HG02885 (cell line): ENCODE data around the gene REL.
A peak's percentile ranks its signal among the peaks of the same experiment; 100 is the strongest.

ENCODE experiments used
- ATAC-seq: cut with Tn5 transposase; IDR thresholded peaks from one replicate; pipeline ENCODE4 v1.9.1; 2021; ENCODE audit warnings: mild to moderate bottlenecking; ENCODE audit not compliant: unreplicated experiment, poor library complexity

The REL gene

DNA sequence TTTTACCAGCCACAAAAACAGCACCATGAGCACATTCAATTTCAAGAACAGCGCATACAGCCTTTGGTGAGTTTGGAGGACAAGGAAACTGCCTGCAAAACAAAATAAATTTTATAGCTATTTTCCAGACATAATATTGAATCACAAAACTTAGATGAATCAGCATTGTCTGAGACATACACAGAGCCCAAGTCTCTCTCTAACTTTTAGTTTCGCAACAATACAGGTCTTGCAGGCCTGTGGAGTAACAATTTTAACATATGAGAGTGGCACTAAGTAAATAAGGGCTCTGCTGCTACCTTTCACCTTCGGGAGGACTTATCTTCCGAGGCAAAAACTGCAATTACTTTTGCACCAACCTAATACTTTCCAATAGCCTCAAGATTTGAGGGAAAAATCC, 80.1 kb downstream of the REL start:
- ATAC-seq = no peak

DNA sequence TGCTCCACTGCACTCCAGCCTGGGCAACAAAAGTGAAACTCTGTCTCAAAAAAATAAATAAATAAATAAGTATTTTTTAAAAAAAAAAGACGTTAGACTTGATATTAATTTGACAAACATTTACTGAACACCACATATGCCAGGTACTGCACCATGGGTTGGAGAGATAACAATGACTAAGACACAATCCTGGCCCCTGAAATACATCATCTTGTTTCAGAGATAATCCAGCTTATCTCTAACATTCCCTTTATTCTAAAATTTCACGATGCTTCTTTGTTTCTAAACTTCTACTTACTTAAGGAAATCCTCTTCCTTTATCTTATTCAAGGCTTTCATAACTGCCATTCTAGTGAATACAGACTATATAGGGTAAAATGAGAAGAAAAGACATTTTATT, 81.2 kb downstream of the REL start:
- no peak for ATAC-seq

GRCh38 chr2:60963190-60963589, 81.8 kb downstream of the REL start:
- ATAC-seq = no peak

GRCh38 chr2:60964651-60965498, 83.5 kb downstream of the REL start:
- no peak for ATAC-seq

DNA sequence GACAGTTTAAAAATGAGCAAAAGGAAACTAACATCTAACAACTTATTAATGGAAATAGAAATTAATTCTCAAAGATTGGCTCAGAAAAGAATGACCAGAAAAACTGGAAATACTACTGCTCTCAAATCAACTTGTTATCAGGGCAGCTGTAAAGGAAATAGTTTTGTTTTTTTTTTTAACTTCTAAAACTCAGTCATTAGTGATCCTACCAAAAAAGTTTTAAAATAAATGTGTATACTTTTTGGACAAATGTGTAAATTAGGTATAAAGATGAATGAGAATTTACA, 84.1 kb downstream of the REL start:
- ATAC-seq = no peak

DNA sequence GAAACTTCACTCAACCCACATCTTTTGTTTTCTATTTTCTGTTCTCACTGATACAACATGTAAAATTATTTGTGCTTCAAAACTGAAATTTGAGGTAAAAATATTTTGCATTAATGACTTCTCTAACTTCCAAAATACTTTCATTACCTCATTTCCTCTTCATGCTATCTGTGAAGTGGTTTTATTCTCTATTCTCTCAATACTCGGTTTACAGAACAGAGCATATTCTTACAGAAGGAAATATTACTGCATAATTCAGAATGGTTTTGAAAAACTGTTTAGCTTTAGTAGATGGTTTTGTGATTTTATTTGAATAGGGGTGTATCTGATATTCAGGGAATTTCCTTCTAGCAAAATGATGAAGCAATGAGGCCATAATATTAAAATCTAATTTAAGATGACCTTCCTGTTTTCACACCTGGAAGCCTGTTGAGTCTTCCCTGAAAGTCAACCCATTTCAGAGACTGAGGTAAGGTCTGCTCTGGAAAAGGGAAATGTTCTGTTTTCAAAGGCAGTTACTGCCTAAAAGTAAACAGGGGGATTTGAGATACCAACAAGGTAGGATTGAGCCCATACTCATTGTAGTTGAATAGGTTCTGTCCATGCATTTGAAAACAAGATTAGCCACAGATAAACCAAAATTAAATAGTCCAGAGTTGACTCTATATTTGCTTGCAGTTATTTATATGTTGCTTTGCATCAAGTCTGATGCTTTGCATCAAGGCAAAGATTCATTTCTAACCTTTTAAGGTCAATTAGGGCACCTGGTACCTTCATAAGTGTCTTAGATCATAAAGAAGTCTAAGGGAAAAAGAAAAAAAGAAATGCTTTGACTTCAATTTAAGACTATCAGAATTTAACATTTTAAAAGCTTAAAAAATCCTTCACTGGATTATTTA, 85.4 kb downstream of the REL start:
- ATAC-seq = peak; percentile 83

GRCh38 chr2:60972889-60973656, 91.7 kb downstream of the REL start:
- ATAC-seq = peak; percentile 2

DNA sequence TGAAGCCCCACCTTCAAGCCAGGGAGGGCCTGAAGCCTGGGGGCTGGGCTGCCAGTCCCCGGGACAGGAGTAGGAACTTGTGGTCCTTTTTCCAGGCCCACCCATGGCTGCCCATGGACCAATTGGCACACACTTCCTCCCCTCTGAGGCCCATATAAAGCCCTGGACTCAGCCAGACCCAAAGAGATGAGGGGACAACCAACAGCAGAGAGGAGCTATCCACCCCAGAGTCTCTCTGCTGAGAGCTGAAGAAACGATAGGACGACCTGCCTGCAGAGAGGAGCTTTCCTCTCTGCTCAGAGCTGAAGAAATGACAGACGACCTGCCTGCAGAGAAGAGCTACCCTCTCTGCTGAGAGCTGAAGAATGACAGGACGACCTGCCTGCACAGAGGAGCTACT, 92.3 kb downstream of the REL start:
- no peak for ATAC-seq

- ATAC-seq = no peak
These were observed 93.3 kb downstream of the REL start for GRCh38 chr2:60974652-60975051.
